Astrocyte (in vitro differentiated cells and primary cell): Measurements from ENCODE around the gene ZNF641.

Source experiments
- EZH2 ChIP-seq: IDR thresholded peaks from 2 replicates; pipeline ENCODE4 v1.6.1; 2012; ENCODE audit warnings: mild to moderate bottlenecking, low read length, inconsistent platforms; ENCODE audit not compliant: insufficient read depth
- TF ChIP-seq, protein P1 (sequence below): IDR thresholded peaks from 2 replicates; pipeline ENCODE4 v1.5.1; 2011; ENCODE audit warnings: low read depth, mild to moderate bottlenecking, inconsistent platforms, low read length, moderate library complexity; ENCODE audit not compliant: insufficient read depth

DNA sequence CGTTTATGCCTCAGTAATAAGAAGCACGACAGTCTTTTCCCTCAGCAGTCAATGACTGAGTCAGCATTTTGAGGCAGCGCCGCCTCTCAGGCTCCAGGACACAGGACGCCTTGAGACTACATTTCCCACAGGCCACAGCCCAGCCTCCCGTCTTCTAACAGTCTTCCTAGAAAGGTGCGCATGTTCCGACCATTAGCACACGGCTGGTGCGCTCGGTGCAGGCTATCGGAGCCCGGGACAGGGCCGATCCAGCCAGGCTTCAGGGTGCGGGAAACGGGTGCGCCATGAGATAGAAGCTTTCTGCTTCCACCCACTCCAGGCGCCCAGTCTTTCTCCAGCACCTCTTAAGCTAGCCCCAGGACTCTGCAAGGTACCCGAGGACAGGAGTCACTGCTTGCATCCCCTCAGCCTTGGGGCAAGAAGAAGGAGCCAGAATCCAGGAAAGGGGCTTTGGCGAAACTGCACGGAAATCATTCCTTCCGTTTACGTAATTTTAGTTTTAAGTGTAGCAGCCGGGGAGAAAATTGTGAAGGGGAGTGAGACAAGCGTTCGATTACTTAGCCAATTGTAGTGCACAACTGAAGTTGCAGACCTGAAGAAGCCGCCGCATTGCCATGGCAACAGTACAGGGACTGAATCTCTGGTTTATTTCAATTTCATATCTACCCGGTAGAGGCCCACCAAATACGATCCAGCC, 54.0 kb downstream of the ZNF641 start:
- no peak for TF ChIP-seq EZH2
- TF ChIP-seq, protein P1, sequence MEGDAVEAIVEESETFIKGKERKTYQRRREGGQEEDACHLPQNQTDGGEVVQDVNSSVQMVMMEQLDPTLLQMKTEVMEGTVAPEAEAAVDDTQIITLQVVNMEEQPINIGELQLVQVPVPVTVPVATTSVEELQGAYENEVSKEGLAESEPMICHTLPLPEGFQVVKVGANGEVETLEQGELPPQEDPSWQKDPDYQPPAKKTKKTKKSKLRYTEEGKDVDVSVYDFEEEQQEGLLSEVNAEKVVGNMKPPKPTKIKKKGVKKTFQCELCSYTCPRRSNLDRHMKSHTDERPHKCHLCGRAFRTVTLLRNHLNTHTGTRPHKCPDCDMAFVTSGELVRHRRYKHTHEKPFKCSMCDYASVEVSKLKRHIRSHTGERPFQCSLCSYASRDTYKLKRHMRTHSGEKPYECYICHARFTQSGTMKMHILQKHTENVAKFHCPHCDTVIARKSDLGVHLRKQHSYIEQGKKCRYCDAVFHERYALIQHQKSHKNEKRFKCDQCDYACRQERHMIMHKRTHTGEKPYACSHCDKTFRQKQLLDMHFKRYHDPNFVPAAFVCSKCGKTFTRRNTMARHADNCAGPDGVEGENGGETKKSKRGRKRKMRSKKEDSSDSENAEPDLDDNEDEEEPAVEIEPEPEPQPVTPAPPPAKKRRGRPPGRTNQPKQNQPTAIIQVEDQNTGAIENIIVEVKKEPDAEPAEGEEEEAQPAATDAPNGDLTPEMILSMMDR: no peak
